H9 (cell line): ENCODE measurements around the gene WDR73. TPM values are rescaled to one million over a fixed set of nuclear protein-coding genes. Genes with fewer than 3 reads are reported as not detected.

ENCODE experiments used
- DNase-seq: peaks from one replicate; pipeline ENCODE4 v3.0.0-alpha.2; 2017
- H2AFZ ChIP-seq: one replicate; pipeline ENCODE4 v1.6.1; 2013; ENCODE audit warnings: mild to moderate bottlenecking, low read length, control low read depth, moderate library complexity
- H2AK5ac ChIP-seq: 2 replicates; pipeline ENCODE4 v1.6.1; 2013; ENCODE audit warnings: low read length, control low read depth, mixed read lengths; ENCODE audit not compliant: insufficient read length
- H2BK120ac ChIP-seq: one replicate; pipeline ENCODE4 v1.6.1; 2013; ENCODE audit warnings: low read depth, mild to moderate bottlenecking, low read length, control low read depth, inconsistent platforms; ENCODE audit not compliant: poor library complexity, severe bottlenecking
- H2BK12ac ChIP-seq: 2 replicates; pipeline ENCODE4 v1.6.1; 2013; ENCODE audit warnings: low read length, control low read depth, mixed read lengths, low read depth; ENCODE audit not compliant: insufficient read length
- H2BK15ac ChIP-seq: 2 replicates; pipeline ENCODE4 v1.6.1; 2013; ENCODE audit warnings: low read depth, low read length, control low read depth
- H2BK20ac ChIP-seq: one replicate; pipeline ENCODE4 v1.6.1; 2013; ENCODE audit warnings: low read depth, mild to moderate bottlenecking, low read length, control low read depth, inconsistent platforms; ENCODE audit not compliant: poor library complexity, severe bottlenecking
- H2BK5ac ChIP-seq: 2 replicates; pipeline ENCODE4 v1.6.1; 2013; ENCODE audit warnings: low read length, control low read depth, mixed read lengths; ENCODE audit not compliant: insufficient read length
- H3K14ac ChIP-seq: 2 replicates; pipeline ENCODE4 v1.6.1; 2013; ENCODE audit warnings: low read length, control low read depth; ENCODE audit not compliant: insufficient read depth
- H3K18ac ChIP-seq: 2 replicates; pipeline ENCODE4 v1.6.1; 2013; ENCODE audit warnings: low read depth, mild to moderate bottlenecking, mixed read lengths, low read length, control low read depth; ENCODE audit not compliant: insufficient read length
- H3K23ac ChIP-seq: 2 replicates; pipeline ENCODE4 v1.6.1; 2013; ENCODE audit warnings: low read length, control low read depth, mixed read lengths, low read depth; ENCODE audit not compliant: insufficient read length
- H3K23me2 ChIP-seq: 2 replicates; pipeline ENCODE4 v1.6.1; 2013; ENCODE audit warnings: low read depth, mild to moderate bottlenecking, mixed read lengths, low read length, control low read depth; ENCODE audit not compliant: insufficient read length, poor library complexity, severe bottlenecking
- H3K27ac ChIP-seq: 2 replicates; pipeline ENCODE4 v1.5.1; 2013; ENCODE audit warnings: low read length, control low read depth, mixed read lengths, low read depth; ENCODE audit not compliant: insufficient read length
- H3K27me3 ChIP-seq: 2 replicates; pipeline ENCODE4 v1.6.1; 2013; ENCODE audit warnings: low read length, control low read depth, inconsistent platforms; ENCODE audit not compliant: insufficient read depth
- H3K4ac ChIP-seq: 2 replicates; pipeline ENCODE4 v1.6.1; 2013; ENCODE audit warnings: low read depth, mild to moderate bottlenecking, control low read depth, inconsistent platforms, low read length, moderate library complexity
- H3K4me1 ChIP-seq: 2 replicates; pipeline ENCODE4 v1.6.1; 2013; ENCODE audit warnings: low read length, control low read depth, inconsistent platforms; ENCODE audit not compliant: insufficient read depth
- H3K4me2 ChIP-seq: 2 replicates; pipeline ENCODE4 v1.6.1; 2013; ENCODE audit warnings: low read length, control low read depth, mixed read lengths; ENCODE audit not compliant: insufficient read length, insufficient read depth
- H3K56ac ChIP-seq: 2 replicates; pipeline ENCODE4 v1.6.1; 2013; ENCODE audit warnings: low read depth, mild to moderate bottlenecking, mixed read lengths, low read length, control low read depth; ENCODE audit not compliant: insufficient read length
- H3K79me1 ChIP-seq: 2 replicates; pipeline ENCODE4 v1.6.1; 2013; ENCODE audit warnings: low read depth, mild to moderate bottlenecking, moderate library complexity, low read length, control low read depth, inconsistent platforms; ENCODE audit not compliant: insufficient read depth, poor library complexity, severe bottlenecking
- H3K79me2 ChIP-seq: 2 replicates; pipeline ENCODE4 v1.6.1; 2013; ENCODE audit warnings: low read length, control low read depth, inconsistent platforms; ENCODE audit not compliant: insufficient read depth
- H3K9ac ChIP-seq: 2 replicates; pipeline ENCODE4 v1.6.1; 2013; ENCODE audit warnings: low read length, control low read depth, mixed read lengths; ENCODE audit not compliant: insufficient read length; ENCODE audit errors: extremely low read depth
- H3K9me3 ChIP-seq: one replicate; pipeline ENCODE4 v1.6.1; 2013; ENCODE audit warnings: low read depth, low read length, inconsistent platforms; ENCODE audit not compliant: control insufficient read depth
- H3T11ph ChIP-seq: one replicate; pipeline ENCODE4 v1.6.1; 2013; ENCODE audit warnings: mild to moderate bottlenecking, low read length, control low read depth, inconsistent platforms
- H4K20me1 ChIP-seq: one replicate; pipeline ENCODE4 v1.6.1; 2013; ENCODE audit not compliant: control insufficient read depth, insufficient read length, insufficient read depth
- H4K5ac ChIP-seq: 2 replicates; pipeline ENCODE4 v1.6.1; 2013; ENCODE audit warnings: low read depth, mild to moderate bottlenecking, mixed read lengths, low read length, control low read depth; ENCODE audit not compliant: insufficient read length
- H4K8ac ChIP-seq: replicated peaks from 2 replicates; pipeline ENCODE4 v1.6.1; 2013; ENCODE audit warnings: low read length, control low read depth, mixed read lengths, low read depth; ENCODE audit not compliant: insufficient read length
- H4K91ac ChIP-seq: 2 replicates; pipeline ENCODE4 v1.6.1; 2013; ENCODE audit warnings: low read depth, mild to moderate bottlenecking, moderate library complexity, mixed read lengths, low read length, control low read depth; ENCODE audit not compliant: insufficient read length
- H3K27ac Mint-ChIP-seq, 3 experiments: 2 replicates in 2 of 3; 3 replicates in 1 of 3; pipeline ENCODE4 v1.8.0; 2020 to 2021; ENCODE audit warnings: mixed read lengths in 3 of 3, mild to moderate bottlenecking in 1 of 3, moderate library complexity in 1 of 3
- H3K27me3 Mint-ChIP-seq: 2 replicates; pipeline ENCODE4 v1.8.0; 2021; ENCODE audit warnings: low read depth, mild to moderate bottlenecking, moderate library complexity, mixed read lengths
- H3K36me3 Mint-ChIP-seq, 3 experiments: 2 replicates in 2 of 3; 3 replicates in 1 of 3; pipeline ENCODE4 v1.8.0; 2020 to 2021; ENCODE audit warnings: low read depth in 3 of 3, mixed read lengths in 3 of 3; ENCODE audit not compliant: insufficient read depth in 1 of 3
- H3K4me1 Mint-ChIP-seq, 2 experiments: 2 replicates each; pipeline ENCODE4 v1.8.0; 2020; ENCODE audit warnings: mixed read lengths in 2 of 2
- H3K4me3 Mint-ChIP-seq, 2 experiments: 2 replicates in 1 of 2; 3 replicates in 1 of 2; pipeline ENCODE4 v1.8.0; 2020 to 2021; ENCODE audit warnings: mild to moderate bottlenecking in 2 of 2, mixed read lengths in 2 of 2, moderate library complexity in 1 of 2
- H3K9me3 Mint-ChIP-seq, 2 experiments: 2 replicates in 1 of 2; 3 replicates in 1 of 2; pipeline ENCODE4 v1.8.0; 2020; ENCODE audit warnings: mild to moderate bottlenecking in 2 of 2, mixed read lengths in 2 of 2, moderate library complexity in 1 of 2
- CTCF ChIP-seq: fragments of 200-600 bp; sonication (generic); conservative IDR thresholded peaks from 3 replicates; pipeline ENCODE4 v1.8.0; 2021; ENCODE audit warnings: antibody characterized with exemption, mild to moderate bottlenecking
- WGBS: extraction: QIAGEN DNeasy Blood & Tissue Kit; methylation state at CpG from one replicate; pipeline ENCODE4 v1.1.7; 2013; ENCODE audit warnings: missing lambda C conversion rate, low lambda C conversion rate, mixed read lengths; ENCODE audit not compliant: insufficient read length; ENCODE audit errors: extremely low coverage; 5-methylcytosine and 5-hydroxymethylcytosine counted together
- total RNA-seq: library from RNA; stranded (reverse); gene quantifications from 2 replicates; pipeline ENCODE4 v1.2.1, GENCODE V29; 2021

The WDR73 gene
- total RNA-seq, 1 experiment from 2014 or later: 41.6 TPM

GRCh38 chr15:84590406-84590805, 63.7 kb downstream of the WDR73 start:
- no peak overlapping the region for H3K27ac ChIP-seq
- H2AFZ ChIP-seq: no peak overlapping the region
- H3K9me3 ChIP-seq: no peaks in the 10 kb centered on the region
- no peak overlapping the region for H3K56ac ChIP-seq
- no peaks in the 10 kb centered on the region; the same call in 1 of the 2 replicates for H3K4me1 ChIP-seq
- H2BK15ac ChIP-seq: no peak overlapping the region
- H3K18ac ChIP-seq: no peak overlapping the region
- WGBS: no CpG with 5 or more reads among the region's 2 CpGs
- DNase-seq: no peak
- Mint-ChIP-seq H3K4me1 (peaks cover 28 to 32% of the 10 kb centered on the region in 2 experiments), H3K27me3 (peaks cover 34% of the 10 kb centered on the region), H3K36me3 (peaks cover 0 to 13% (median 10%) of the 10 kb centered on the region in 3 experiments; a peak in 3 of 7 replicates), H3K9me3 (peaks cover 8 to 18% of the 10 kb centered on the region in 2 experiments), H3K4me3 (no peak overlapping the region), H3K27ac (no peak overlapping the region)
- H4K8ac ChIP-seq: no peak overlapping the region
- H2BK20ac ChIP-seq: no peak overlapping the region
- no peak overlapping the region for H3K4ac ChIP-seq
- H3K27me3 ChIP-seq: no peaks in the 10 kb centered on the region
- no peak overlapping the region for H2AK5ac ChIP-seq
- H4K5ac ChIP-seq: no peak overlapping the region
- no peaks in the 10 kb centered on the region for H3K79me1 ChIP-seq
- no peak overlapping the region for H2BK120ac ChIP-seq
- no peak overlapping the region for H3K4me2 ChIP-seq
- no peak overlapping the region for H3T11ph ChIP-seq
- H4K91ac ChIP-seq: no peak overlapping the region
- no peaks in the 10 kb centered on the region for H3K79me2 ChIP-seq
- no peak overlapping the region for H2BK12ac ChIP-seq
- no peak for TF ChIP-seq CTCF
- H2BK5ac ChIP-seq: no peak overlapping the region
- H3K14ac ChIP-seq: no peak overlapping the region
- no peaks in the 10 kb centered on the region for H4K20me1 ChIP-seq
- no peak overlapping the region for H3K23ac ChIP-seq
- no peak overlapping the region for H3K9ac ChIP-seq
- H3K23me2 ChIP-seq: no peaks in the 10 kb centered on the region

Other genes with a start within 250 kb of the WDR73 start
- 28.4 and 31.2 TPM in 2 replicates for gene ZSCAN2, start 53.3 kb downstream of the WDR73 start, total RNA-seq
- 11.5 and 12.4 TPM in 2 replicates for gene NMB, start 3.9 kb upstream of the WDR73 start, total RNA-seq
- gene SEC11A, start 61.9 kb upstream of the WDR73 start, total RNA-seq: 250 and 252 TPM in 2 replicates
- gene ZNF592, start 94.3 kb upstream of the WDR73 start, total RNA-seq: 32.7 and 34.6 TPM in 2 replicates
- gene ALPK3, start 163.1 kb upstream of the WDR73 start, total RNA-seq: 17.7 and 18.0 TPM in 2 replicates
- gene SLC28A1, start 230.4 kb upstream of the WDR73 start, total RNA-seq: 0.13 TPM in 1 of 2 replicates, not detected in the other